GM12891 (cell line): ENCODE data around the gene DEF6.
A peak's percentile ranks its signal among the peaks of the same experiment; 100 is the strongest.

Source experiments
- DNase-seq: peaks from one replicate; pipeline ENCODE4 v3.0.0; 2011; ENCODE audit warnings: low spot score; ENCODE audit not compliant: insufficient read length
- FAIRE-seq: peaks from 2 replicates; lab custom pipeline; 2011; peaks lifted over from hg19 to GRCh38; lab: Jason Lieb, UNC
- PAX5 ChIP-seq: IDR thresholded peaks from 2 replicates; pipeline ENCODE4 v1.6.1; 2011; ENCODE audit warnings: low read length, moderate library complexity, mild to moderate bottlenecking; ENCODE audit not compliant: insufficient read depth, severe bottlenecking
- POLR2A ChIP-seq: IDR thresholded peaks from 2 replicates; pipeline ENCODE4 v1.6.1; 2011; ENCODE audit warnings: low read depth, low read length, control low read depth
- POLR2AphosphoS5 ChIP-seq: IDR thresholded peaks from 2 replicates; pipeline ENCODE4 v1.6.1; 2011; ENCODE audit warnings: low read depth, low read length, control low read depth
- POU2F2 ChIP-seq: IDR thresholded peaks from 2 replicates; pipeline ENCODE4 v1.6.1; 2011; ENCODE audit warnings: low read depth, mild to moderate bottlenecking, control low read depth, low read length, moderate library complexity
- SPI1 ChIP-seq: IDR thresholded peaks from 2 replicates; pipeline ENCODE4 v1.6.1; 2011; ENCODE audit warnings: low read depth, low read length, control low read depth
- TAF1 ChIP-seq: IDR thresholded peaks from 2 replicates; pipeline ENCODE4 v1.6.1; 2011; ENCODE audit warnings: low read depth, low read length, control low read depth

Gene DEF6

GRCh38 chr6:35359346-35359743 lies 61.7 kb downstream of the DEF6 start:
- no peak for DNase-seq
- no peak for TF ChIP-seq PAX5
- no peak for TF ChIP-seq SPI1
- TF ChIP-seq POLR2A = no peak
- TF ChIP-seq TAF1 = no peak
- TF ChIP-seq POU2F2 = no peak
- no peak for TF ChIP-seq POLR2AphosphoS5
- FAIRE-seq = no peak

- FAIRE-seq (peak; percentile 40), DNase-seq (no peak)
- TF ChIP-seq SPI1 (no peak), TAF1 (no peak), PAX5 (no peak), POLR2A (no peak), POU2F2 (no peak), POLR2AphosphoS5 (no peak)
These were observed 62.2 kb downstream of the DEF6 start for GRCh38 chr6:35359744-35360348.

GRCh38 chr6:35360349-35361138 lies 62.9 kb downstream of the DEF6 start:
- FAIRE-seq (no peak), DNase-seq (no peak)

GRCh38 chr6:35362200-35362599 lies 64.6 kb downstream of the DEF6 start:
- no peak for TF ChIP-seq POU2F2
- TF ChIP-seq TAF1 = no peak
- TF ChIP-seq POLR2A = no peak
- TF ChIP-seq SPI1 = no peak
- DNase-seq (no peak), FAIRE-seq (no peak)

More at GRCh38 chr6:35360349-35361138, 62.9 kb downstream of the DEF6 start:
- TF ChIP-seq SPI1 = no peak
- no peak for TF ChIP-seq POU2F2
- no peak for TF ChIP-seq POLR2AphosphoS5
- no peak for TF ChIP-seq TAF1

GRCh38 chr6:35363293-35363750 lies 65.7 kb downstream of the DEF6 start:
- TF ChIP-seq TAF1 = no peak
- no peak for TF ChIP-seq POLR2AphosphoS5
- no peak for TF ChIP-seq SPI1
- TF ChIP-seq POU2F2 = no peak
- TF ChIP-seq PAX5 = no peak
- no peak for TF ChIP-seq POLR2A
- FAIRE-seq = no peak
- no peak for DNase-seq

GRCh38 chr6:35365594-35366203 lies 68.1 kb downstream of the DEF6 start:
- TF ChIP-seq POU2F2 (no peak), TAF1 (no peak), POLR2A (no peak), PAX5 (no peak), SPI1 (no peak), POLR2AphosphoS5 (no peak)
- DNase-seq = no peak
- no peak for FAIRE-seq

- peak; percentile 5 for FAIRE-seq
- no peak for TF ChIP-seq PAX5
- no peak for TF ChIP-seq TAF1
- TF ChIP-seq POLR2AphosphoS5 = no peak
- no peak for TF ChIP-seq SPI1
- TF ChIP-seq POU2F2 = no peak
- TF ChIP-seq POLR2A = no peak
- DNase-seq = no peak
These were observed 68.6 kb downstream of the DEF6 start for GRCh38 chr6:35366204-35366596.

GRCh38 chr6:35367646-35368037 lies 70.0 kb downstream of the DEF6 start:
- TF ChIP-seq PAX5 (no peak), POLR2AphosphoS5 (no peak), POU2F2 (no peak), POLR2A (no peak), SPI1 (no peak), TAF1 (no peak)
- no peak for DNase-seq
- FAIRE-seq = peak; percentile 13

GRCh38 chr6:35368038-35368887 lies 70.6 kb downstream of the DEF6 start:
- DNase-seq (no peak), FAIRE-seq (no peak)
- no peak for TF ChIP-seq TAF1
- TF ChIP-seq PAX5 = no peak
- TF ChIP-seq POU2F2 = no peak
- peak; percentile 84 for TF ChIP-seq SPI1
